Glutamatergic neuron (in vitro differentiated cells): ENCODE results near the gene FAM3A. TPM values are rescaled to one million over a fixed set of nuclear protein-coding genes. Genes with fewer than 3 reads are reported as not detected.

Source experiments
- DNase-seq: peaks from one replicate; pipeline ENCODE4 v3.0.0; 2022
- H3K27ac Mint-ChIP-seq: one replicate; pipeline ENCODE4 v1.8.0; 2020; ENCODE audit warnings: mild to moderate bottlenecking, mixed read lengths, inconsistent platforms; ENCODE audit not compliant: unreplicated experiment
- H3K27me3 Mint-ChIP-seq: one replicate; pipeline ENCODE4 v1.8.0; 2020; ENCODE audit warnings: mild to moderate bottlenecking, moderate library complexity, mixed read lengths, inconsistent platforms; ENCODE audit not compliant: unreplicated experiment
- H3K36me3 Mint-ChIP-seq: one replicate; pipeline ENCODE4 v1.8.0; 2020; ENCODE audit warnings: mild to moderate bottlenecking, mixed read lengths, inconsistent platforms; ENCODE audit not compliant: unreplicated experiment
- H3K4me1 Mint-ChIP-seq: one replicate; pipeline ENCODE4 v1.8.0; 2020; ENCODE audit warnings: mild to moderate bottlenecking, low read depth, mixed read lengths, inconsistent platforms; ENCODE audit not compliant: unreplicated experiment
- H3K4me3 Mint-ChIP-seq: one replicate; pipeline ENCODE4 v1.8.0; 2020; ENCODE audit warnings: mild to moderate bottlenecking, mixed read lengths, inconsistent platforms; ENCODE audit not compliant: unreplicated experiment
- H3K9me3 Mint-ChIP-seq: one replicate; pipeline ENCODE4 v1.8.0; 2020; ENCODE audit warnings: mild to moderate bottlenecking, moderate library complexity, mixed read lengths, inconsistent platforms; ENCODE audit not compliant: unreplicated experiment
- CTCF ChIP-seq: fragments of 200-600 bp; sonication (generic); IDR thresholded peaks from one replicate; pipeline ENCODE4 v1.5.0; 2021; ENCODE audit not compliant: partially characterized antibody, unreplicated experiment
- total RNA-seq: library from RNA; stranded (reverse); fragmentation: NEBNext Ultra II Directional; extraction: Animal tissue kit (Norgen Biotek cat#: 25700); gene quantifications from one replicate; pipeline ENCODE4 v1.2.1, GENCODE V29; 2021; ENCODE audit not compliant: unreplicated experiment

Gene FAM3A
- total RNA-seq, 1 donor from 2014 or later = 32.0 TPM

GRCh38 chrX:154482786-154483185, 33.2 kb downstream of the FAM3A start:
- no peaks in the 10 kb centered on the region for H3K9me3 Mint-ChIP-seq
- no peak for TF ChIP-seq CTCF
- no peak overlapping the region for H3K27ac Mint-ChIP-seq
- peaks cover 3% of the 10 kb centered on the region for H3K27me3 Mint-ChIP-seq
- no peak overlapping the region for H3K4me3 Mint-ChIP-seq
- no peaks in the 10 kb centered on the region for H3K4me1 Mint-ChIP-seq
- no peak for DNase-seq
- no peaks in the 10 kb centered on the region for H3K36me3 Mint-ChIP-seq

GRCh38 chrX:154481911-154482601, 34.0 kb downstream of the FAM3A start:
- Mint-ChIP-seq H3K4me3 (no peak overlapping the region), H3K27me3 (peaks cover 4% of the 10 kb centered on the region), H3K27ac (no peak overlapping the region), H3K36me3 (no peaks in the 10 kb centered on the region), H3K4me1 (no peaks in the 10 kb centered on the region), H3K9me3 (no peaks in the 10 kb centered on the region)
- DNase-seq = no peak
- no peak for TF ChIP-seq CTCF

GRCh38 chrX:154481195-154481594, 34.8 kb downstream of the FAM3A start:
- H3K4me3 Mint-ChIP-seq = no peak overlapping the region
- H3K9me3 Mint-ChIP-seq = peaks cover 2% of the 10 kb centered on the region
- no peaks in the 10 kb centered on the region for H3K4me1 Mint-ChIP-seq
- no peak for TF ChIP-seq CTCF
- peaks cover 4% of the 10 kb centered on the region for H3K27me3 Mint-ChIP-seq
- no peaks in the 10 kb centered on the region for H3K36me3 Mint-ChIP-seq
- H3K27ac Mint-ChIP-seq = no peak overlapping the region
- no peak for DNase-seq

GRCh38 chrX:154478728-154479622, 37.1 kb downstream of the FAM3A start, which contains the start of gene LAGE3:
LAGE3 (minus strand) TSS chrX:154479281; CDS start chrX:154478915, 366 bp downstream.
- H3K9me3 Mint-ChIP-seq = peaks cover 2% of the 10 kb centered on the region
- peaks cover 4% of the 10 kb centered on the region for H3K27me3 Mint-ChIP-seq
- H3K4me3 Mint-ChIP-seq = peak within 1 kb of the TSS; percentile 86
- H3K27ac Mint-ChIP-seq = peak within 1 kb of the TSS; percentile 79
- H3K36me3 Mint-ChIP-seq = no peaks in the 10 kb centered on the region
- no peak for TF ChIP-seq CTCF
- DNase-seq = peak; percentile 92
- peaks cover 3% of the 10 kb centered on the region for H3K4me1 Mint-ChIP-seq
